AG10803 (cell line): ENCODE data around the gene LTB4R.
A peak's percentile ranks its signal among the peaks of the same experiment; 100 is the strongest.

Source experiments
- DNase-seq: peaks from one replicate; pipeline ENCODE4 v3.0.0; 2010; ENCODE audit warnings: low read depth
- H3K4me3 ChIP-seq: 2 replicates; pipeline ENCODE4 v1.5.1; 2011; ENCODE audit warnings: mild to moderate bottlenecking, low read length, control low read depth
- CTCF ChIP-seq: conservative IDR thresholded peaks from 2 replicates; pipeline ENCODE4 v1.5.1; 2011; ENCODE audit warnings: mild to moderate bottlenecking, low read length, control low read depth, inconsistent platforms

The LTB4R gene

GRCh38 chr14:24271834-24272263 is 39.5 kb upstream of the LTB4R start:
- H3K4me3 ChIP-seq = peak overlapping the region; percentile 97
- no peak for TF ChIP-seq CTCF

GRCh38 chr14:24272467-24272866 is 38.8 kb upstream of the LTB4R start:
- no peak for TF ChIP-seq CTCF
- no peak for DNase-seq
- H3K4me3 ChIP-seq = no peak overlapping the region

More at GRCh38 chr14:24271834-24272263, 39.5 kb upstream of the LTB4R start:
- no peak for DNase-seq

GRCh38 chr14:24273422-24273998 is 37.8 kb upstream of the LTB4R start:
- no peak for DNase-seq
- H3K4me3 ChIP-seq = no peak overlapping the region
- TF ChIP-seq CTCF = no peak

GRCh38 chr14:24274101-24274543 is 37.2 kb upstream of the LTB4R start:
- no peak for TF ChIP-seq CTCF
- no peak for DNase-seq
- H3K4me3 ChIP-seq = no peak overlapping the region

GRCh38 chr14:24277071-24277470 is 34.2 kb upstream of the LTB4R start:
- no peak overlapping the region for H3K4me3 ChIP-seq
- TF ChIP-seq CTCF = no peak
- DNase-seq = no peak

- H3K4me3 ChIP-seq = no peak overlapping the region
- no peak for TF ChIP-seq CTCF
- no peak for DNase-seq
Measured at GRCh38 chr14:24277606-24278321, 33.5 kb upstream of the LTB4R start.

- no peak overlapping the region for H3K4me3 ChIP-seq
- no peak for DNase-seq
- no peak for TF ChIP-seq CTCF
Measured at GRCh38 chr14:24278424-24278823, 32.9 kb upstream of the LTB4R start.
